ENCODE results near the gene IFT57. TPM values are rescaled to one million over a fixed set of nuclear protein-coding genes. Genes with fewer than 3 reads are reported as not detected.
A peak's percentile ranks its signal among the peaks of the same experiment; 100 is the strongest.

The IFT57 gene
- total RNA-seq, 1 donor from 2014 or later, result 58.4 TPM

- peak; percentile 18 for DNase-seq (ENCODE audit: low read depth)
- H3K4me3 ChIP-seq (ENCODE audit: low read depth, low read length), result peak overlapping the region; percentile 4
- no peak for TF ChIP-seq CTCF (conservative IDR thresholded peaks at IDR 0.05; ENCODE audit: low read depth, low read length)
These were observed 2.9 kb downstream of the IFT57 start for GRCh38 chr3:108219336-108219735.

- H3K4me3 ChIP-seq (ENCODE audit: low read depth, low read length), result no peak overlapping the region
- TF ChIP-seq CTCF (conservative IDR thresholded peaks at IDR 0.05; ENCODE audit: low read depth, low read length), result no peak
- no peak for DNase-seq (ENCODE audit: low read depth)
These were observed 3.4 kb downstream of the IFT57 start for GRCh38 chr3:108218811-108219210.

- no peak for TF ChIP-seq CTCF (conservative IDR thresholded peaks at IDR 0.05; ENCODE audit: low read depth, low read length)
- no peak overlapping the region for H3K4me3 ChIP-seq (ENCODE audit: low read depth, low read length)
- no peak for DNase-seq (ENCODE audit: low read depth)
These were observed 6.4 kb downstream of the IFT57 start for GRCh38 chr3:108215871-108216270.

- no peak for DNase-seq (ENCODE audit: low read depth)
- no peak overlapping the region for H3K4me3 ChIP-seq (ENCODE audit: low read depth, low read length)
- no peak for TF ChIP-seq CTCF (conservative IDR thresholded peaks at IDR 0.05; ENCODE audit: low read depth, low read length)
These were observed 12.6 kb downstream of the IFT57 start for GRCh38 chr3:108209579-108209978.

GRCh38 chr3:108208831-108209230, 13.4 kb downstream of the IFT57 start:
- DNase-seq (ENCODE audit: low read depth), result no peak
- H3K4me3 ChIP-seq (ENCODE audit: low read depth, low read length), result no peak overlapping the region
- TF ChIP-seq CTCF (conservative IDR thresholded peaks at IDR 0.05; ENCODE audit: low read depth, low read length), result no peak

- no peak overlapping the region for H3K4me3 ChIP-seq (ENCODE audit: low read depth, low read length)
- TF ChIP-seq CTCF (conservative IDR thresholded peaks at IDR 0.05; ENCODE audit: low read depth, low read length), result peak; percentile 15
- no peak for DNase-seq (ENCODE audit: low read depth)
These were observed 19.4 kb downstream of the IFT57 start for GRCh38 chr3:108202834-108203233.

GRCh38 chr3:108202080-108202479, 20.1 kb downstream of the IFT57 start:
- H3K4me3 ChIP-seq (ENCODE audit: low read depth, low read length), result no peak overlapping the region
- TF ChIP-seq CTCF (conservative IDR thresholded peaks at IDR 0.05; ENCODE audit: low read depth, low read length), result no peak
- DNase-seq (ENCODE audit: low read depth), result no peak
